ENCODE results near the gene GPR137B.
A peak's percentile ranks its signal among the peaks of the same experiment; 100 is the strongest.

GPR137B gene

GRCh38 chr1:236114076-236114747 is 28.1 kb upstream of the GPR137B start:
- DNase-seq (ENCODE audit: low read depth in 2 of 2): no peak

- no peak for DNase-seq (ENCODE audit: low read depth in 2 of 2)
Measured at GRCh38 chr1:236117710-236118109, 24.6 kb upstream of the GPR137B start.

DNA sequence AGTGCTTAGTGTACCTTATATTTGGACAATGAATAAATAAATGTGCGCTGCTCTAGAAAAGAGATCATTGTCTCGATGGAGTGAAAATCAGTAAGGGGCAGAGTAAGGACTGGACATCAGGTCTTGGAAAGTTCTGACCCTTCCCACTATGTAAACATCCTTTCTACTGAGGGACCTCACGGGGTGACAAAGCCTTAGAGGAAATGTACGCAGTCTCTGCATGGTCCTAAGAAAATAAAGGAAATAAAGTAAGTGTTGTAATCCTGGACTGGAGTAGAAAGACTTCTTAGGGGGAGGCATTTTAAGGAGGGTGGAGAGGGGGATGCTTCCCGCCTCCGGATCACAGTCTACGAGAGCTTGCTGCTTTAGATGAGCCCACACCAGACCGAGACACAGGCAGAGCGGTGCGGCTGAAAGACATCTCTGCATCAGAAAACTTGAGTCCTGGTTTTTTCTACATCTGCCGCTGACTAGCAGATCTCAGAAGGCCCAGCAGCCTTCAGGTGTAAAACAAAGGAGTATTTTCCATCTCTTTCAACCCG is 22.3 kb upstream of the GPR137B start:
- DNase-seq (ENCODE audit: low read depth in 2 of 2): no peak

DNA sequence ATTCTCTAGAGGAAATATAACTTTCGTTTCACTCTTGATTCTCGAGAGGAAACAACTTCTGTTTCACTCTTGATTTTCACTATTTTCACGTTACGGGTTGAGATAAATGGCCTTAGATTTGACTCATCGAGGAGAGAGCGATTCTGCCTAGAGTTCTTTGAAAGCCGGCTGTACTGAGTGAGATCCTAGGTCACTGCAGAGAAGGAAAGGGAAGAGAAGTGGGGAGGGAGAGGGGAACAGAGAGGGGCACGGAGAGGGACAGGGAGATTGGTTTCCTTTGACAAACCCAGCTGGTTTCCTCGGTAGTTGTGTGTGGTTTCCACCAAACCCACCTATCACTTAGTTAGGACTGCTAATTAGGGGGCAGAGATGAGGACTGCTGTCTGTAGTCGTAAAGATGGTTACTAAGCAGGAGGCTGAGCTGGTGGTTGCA is 21.6 kb upstream of the GPR137B start:
- DNase-seq (ENCODE audit: low read depth in 2 of 2): no peak

GRCh38 chr1:236122176-236122575 is 20.2 kb upstream of the GPR137B start:
- DNase-seq (ENCODE audit: low read depth in 2 of 2): no peak

DNA sequence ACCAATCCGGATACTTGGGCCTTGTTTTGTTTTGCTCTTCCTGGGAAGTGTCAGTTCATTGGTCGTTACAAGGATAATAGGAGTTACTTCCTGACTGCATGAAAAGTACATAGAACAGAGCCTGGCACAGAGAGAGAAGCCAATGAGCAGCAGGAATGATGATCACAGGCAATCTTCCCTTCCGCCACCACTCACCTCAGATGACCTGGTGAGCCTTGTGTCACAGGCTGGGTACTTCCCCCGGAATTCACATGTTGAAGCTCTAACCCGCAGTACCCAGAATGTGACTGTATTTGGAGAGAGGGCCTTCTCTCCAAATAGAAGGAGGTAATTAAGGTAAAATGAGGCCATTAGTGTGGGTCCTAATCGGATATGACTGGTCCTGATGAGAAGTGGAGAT is 18.8 kb upstream of the GPR137B start:
- DNase-seq (ENCODE audit: low read depth in 2 of 2): no peak

DNA sequence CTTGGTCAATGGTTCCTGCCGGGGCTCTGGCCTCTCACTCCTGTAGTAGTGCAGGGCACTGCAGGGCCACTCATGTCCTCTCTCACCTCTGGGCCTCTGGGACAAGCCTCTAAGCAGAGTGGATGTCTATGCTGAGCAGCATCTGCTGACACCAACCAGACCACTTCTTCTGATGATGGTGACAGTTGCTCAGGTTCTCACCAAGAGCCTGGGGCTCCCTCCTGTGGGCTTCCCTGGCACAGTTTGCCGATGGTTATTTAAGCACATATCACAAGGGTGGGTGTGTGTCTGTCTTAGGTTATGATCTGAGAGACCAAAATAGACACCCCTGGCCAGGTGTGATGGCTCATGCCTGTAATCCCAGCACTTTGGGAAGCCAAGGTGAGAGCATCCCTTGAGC is 17.4 kb upstream of the GPR137B start:
- DNase-seq (ENCODE audit: low read depth in 2 of 2): no peak

- DNase-seq (ENCODE audit: low read depth in 2 of 2): no peak
Measured at GRCh38 chr1:236127045-236127444, 15.3 kb upstream of the GPR137B start.

GRCh38 chr1:236128646-236129178 is 13.6 kb upstream of the GPR137B start:
- DNase-seq (ENCODE audit: low read depth in 2 of 2): no peak

GRCh38 chr1:236129306-236129705 is 13.0 kb upstream of the GPR137B start:
- no peak for DNase-seq (ENCODE audit: low read depth in 2 of 2)

- DNase-seq (ENCODE audit: low read depth in 2 of 2): no peak
Measured at GRCh38 chr1:236130372-236130771, 12.0 kb upstream of the GPR137B start.

DNA sequence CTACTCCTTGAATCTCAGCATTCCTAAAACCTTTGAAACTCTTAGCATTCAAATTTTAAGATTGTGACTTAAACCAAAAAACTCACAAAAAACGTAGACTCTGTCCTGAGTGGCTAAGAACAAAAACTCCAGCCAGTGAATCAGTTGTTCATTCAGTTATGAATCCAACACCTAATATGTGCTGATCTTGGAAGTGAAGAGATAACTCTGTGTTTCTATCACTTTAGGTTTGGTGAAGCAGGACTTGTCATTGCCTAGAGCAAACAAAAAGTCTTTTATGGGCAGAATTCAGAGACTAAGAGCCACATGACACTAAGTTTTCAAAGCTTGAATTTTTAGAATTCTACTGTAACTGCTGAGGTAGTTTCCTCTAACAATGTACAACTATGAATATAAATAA is 10.4 kb upstream of the GPR137B start:
- DNase-seq (ENCODE audit: low read depth in 2 of 2): no peak

DNA sequence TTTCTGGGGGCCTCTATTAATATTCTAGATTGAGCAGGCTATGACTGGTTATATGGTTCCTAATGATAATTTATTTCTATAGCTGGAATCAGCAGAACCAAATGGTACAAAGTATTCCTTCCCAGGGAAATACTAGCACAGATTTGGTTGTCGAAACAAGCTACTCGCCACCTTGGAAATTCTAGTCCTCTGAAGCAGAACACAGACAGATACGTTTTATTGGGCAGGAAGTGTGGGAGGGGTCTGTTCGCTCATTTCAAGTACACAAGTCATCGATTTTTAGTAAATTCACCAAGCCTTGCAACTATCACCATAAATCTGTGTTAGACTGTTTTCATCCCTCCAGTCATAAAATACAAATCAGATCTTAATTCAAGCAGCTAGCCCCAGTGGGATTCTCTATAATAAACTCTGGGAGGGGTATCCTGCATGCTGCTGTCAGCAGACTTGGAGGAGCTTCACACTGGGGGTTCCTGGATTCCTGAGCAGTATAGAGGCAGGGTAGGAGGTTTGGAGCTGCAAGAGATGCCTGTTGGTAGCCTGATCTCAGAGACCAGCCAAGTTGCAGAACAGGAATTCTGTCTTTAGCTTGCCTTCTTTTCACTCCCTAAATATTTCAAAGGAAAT is 9.8 kb upstream of the GPR137B start:
- no peak for DNase-seq (ENCODE audit: low read depth in 2 of 2)

DNA sequence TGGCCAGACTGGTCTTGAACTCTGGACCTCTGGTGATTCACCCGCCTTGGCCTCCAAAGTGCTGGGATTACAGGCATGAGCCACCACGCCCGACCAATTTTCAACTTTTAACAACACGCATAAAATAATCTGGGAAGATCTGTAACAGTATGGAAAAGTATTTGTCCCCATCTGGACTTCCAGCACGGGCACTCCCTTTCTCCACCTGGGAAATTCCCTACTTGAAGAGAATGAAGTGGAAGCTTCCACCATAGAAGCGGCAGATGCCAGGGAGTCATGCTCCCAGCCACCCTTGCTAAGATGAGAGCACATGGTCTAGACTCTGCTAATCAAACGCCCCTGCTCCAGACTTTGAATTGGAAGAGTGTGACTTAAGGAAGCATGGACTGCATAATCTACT is 9.0 kb upstream of the GPR137B start:
- DNase-seq (ENCODE audit: low read depth in 2 of 2): no peak

GRCh38 chr1:236133802-236134201 is 8.5 kb upstream of the GPR137B start:
- no peak for DNase-seq (ENCODE audit: low read depth in 2 of 2)

GRCh38 chr1:236137285-236137852 is 5.0 kb upstream of the GPR137B start:
- DNase-seq (ENCODE audit: low read depth in 2 of 2): no peak

DNA sequence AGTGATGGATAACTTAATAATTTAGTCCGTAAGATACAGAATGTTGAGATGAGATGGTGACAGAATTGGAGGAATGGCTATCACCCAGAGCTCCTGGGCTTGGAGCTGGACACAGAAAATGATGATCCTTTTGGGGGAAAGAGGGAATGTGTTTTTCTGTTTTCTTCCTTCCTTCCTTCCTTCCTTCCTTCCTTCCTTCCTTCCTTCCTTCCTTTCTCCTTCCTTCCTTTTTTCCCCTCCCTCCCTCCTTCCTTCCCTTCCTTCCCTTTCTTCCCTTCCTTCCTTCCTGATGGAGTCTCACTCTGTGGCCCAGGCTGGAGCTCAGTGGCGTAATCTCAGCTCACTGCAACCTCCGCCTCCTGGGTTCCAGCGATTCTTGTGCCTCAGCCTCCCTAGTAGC is 2.8 kb upstream of the GPR137B start:
- DNase-seq (ENCODE audit: low read depth in 2 of 2): no peak

DNA sequence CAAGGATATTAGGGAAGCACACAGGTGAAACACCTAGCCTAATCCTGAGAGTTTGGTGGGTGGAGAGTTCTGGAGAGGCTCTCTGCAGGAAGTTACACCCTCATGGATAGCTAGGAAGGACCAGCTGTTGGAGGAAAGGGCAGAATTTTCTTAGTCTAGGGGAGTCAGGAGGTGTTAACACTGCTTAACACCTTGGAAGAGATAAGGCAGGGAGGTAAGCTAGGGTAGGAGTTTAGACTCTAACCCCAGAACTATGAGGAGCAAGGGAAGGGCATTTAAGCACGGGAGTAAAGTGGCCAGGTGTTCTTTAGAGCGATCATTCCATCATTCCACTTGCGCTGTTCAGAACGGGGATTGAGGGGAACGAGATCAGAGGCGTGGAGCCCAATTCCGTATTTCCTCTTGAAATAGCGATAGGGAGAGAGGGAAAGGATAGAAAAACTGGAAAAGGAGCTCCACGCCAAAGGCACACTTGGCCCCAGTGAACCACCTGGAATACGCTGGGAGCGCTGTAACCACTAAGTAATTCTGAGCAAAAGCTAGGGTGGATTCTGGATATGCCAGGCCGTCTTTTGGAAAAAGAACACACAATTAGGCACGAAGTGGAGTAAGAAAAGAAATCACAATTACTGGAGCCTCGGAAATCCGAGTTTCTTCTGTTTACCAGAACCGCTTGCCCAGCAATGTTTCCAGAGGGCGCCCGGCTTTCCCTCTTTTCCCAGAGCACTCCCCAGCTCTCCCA is 1.5 kb upstream of the GPR137B start:
- no peak for DNase-seq (ENCODE audit: low read depth in 2 of 2)

DNA sequence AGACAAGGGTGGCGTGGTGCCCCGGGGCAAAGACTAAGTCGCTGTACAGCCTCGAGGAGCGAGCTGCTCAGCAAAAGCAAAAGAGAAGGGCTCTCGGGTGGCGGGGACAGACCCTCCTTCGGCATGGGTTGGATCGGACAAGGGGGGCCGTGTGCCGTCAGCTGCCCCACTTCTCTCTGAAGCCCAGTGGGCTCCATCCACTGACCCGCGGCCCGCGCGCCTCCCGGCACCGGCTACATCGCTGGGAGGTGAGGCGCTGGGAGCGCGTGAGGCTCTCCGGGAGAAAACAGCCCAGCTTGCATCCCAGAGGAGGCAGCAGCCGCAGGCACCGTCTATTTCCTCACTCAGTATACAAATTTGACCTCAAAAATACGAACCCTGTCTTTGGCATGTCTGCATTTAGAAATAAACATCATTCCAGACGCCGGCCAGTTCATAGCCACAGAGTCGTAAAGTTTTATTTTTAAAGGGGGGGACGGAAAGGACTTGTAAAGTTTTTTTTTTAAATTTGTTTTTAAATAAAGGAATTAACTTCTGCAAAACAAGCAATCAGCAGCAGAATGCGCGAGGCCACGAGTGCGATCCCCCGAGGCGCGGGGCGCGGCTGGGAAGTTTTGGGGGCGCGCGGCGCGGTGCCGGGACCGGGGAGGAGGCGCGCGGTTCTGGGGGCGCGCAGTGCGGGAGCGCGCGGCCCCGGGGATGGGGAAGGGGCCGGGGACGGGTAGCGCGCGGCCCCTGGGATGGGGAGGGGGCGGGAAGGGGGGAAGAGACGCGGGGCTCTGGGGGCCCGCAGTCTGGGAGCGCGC is 689 bp upstream of the GPR137B start:
- no peak for DNase-seq (ENCODE audit: low read depth in 2 of 2)

GRCh38 chr1:236143104-236143948 is 987 bp downstream of the GPR137B start:
- peak; percentile 30 to 31 for DNase-seq (ENCODE audit: low read depth in 2 of 2)

Data from stimulated activated CD4-positive, alpha-beta T cell treated with anti-CD3 and anti-CD28 coated beads, Interleukin-4, amount 100 ng/mL, for 48 hours (primary cell).